GM10266 (cell line): ENCODE results near the gene CLEC4G.
A peak's percentile ranks its signal among the peaks of the same experiment; 100 is the strongest.

ENCODE experiments used
- DNase-seq: peaks from one replicate; pipeline ENCODE4 v3.0.0; 2012; ENCODE audit errors: extremely low spot score
- TF ChIP-seq, protein P1 (sequence below): IDR thresholded peaks from 2 replicates; pipeline ENCODE4 v1.5.1; 2012; ENCODE audit warnings: mild to moderate bottlenecking, low read depth; ENCODE audit not compliant: control insufficient read depth, insufficient read depth; ENCODE audit errors: missing control alignments

The CLEC4G gene

DNA sequence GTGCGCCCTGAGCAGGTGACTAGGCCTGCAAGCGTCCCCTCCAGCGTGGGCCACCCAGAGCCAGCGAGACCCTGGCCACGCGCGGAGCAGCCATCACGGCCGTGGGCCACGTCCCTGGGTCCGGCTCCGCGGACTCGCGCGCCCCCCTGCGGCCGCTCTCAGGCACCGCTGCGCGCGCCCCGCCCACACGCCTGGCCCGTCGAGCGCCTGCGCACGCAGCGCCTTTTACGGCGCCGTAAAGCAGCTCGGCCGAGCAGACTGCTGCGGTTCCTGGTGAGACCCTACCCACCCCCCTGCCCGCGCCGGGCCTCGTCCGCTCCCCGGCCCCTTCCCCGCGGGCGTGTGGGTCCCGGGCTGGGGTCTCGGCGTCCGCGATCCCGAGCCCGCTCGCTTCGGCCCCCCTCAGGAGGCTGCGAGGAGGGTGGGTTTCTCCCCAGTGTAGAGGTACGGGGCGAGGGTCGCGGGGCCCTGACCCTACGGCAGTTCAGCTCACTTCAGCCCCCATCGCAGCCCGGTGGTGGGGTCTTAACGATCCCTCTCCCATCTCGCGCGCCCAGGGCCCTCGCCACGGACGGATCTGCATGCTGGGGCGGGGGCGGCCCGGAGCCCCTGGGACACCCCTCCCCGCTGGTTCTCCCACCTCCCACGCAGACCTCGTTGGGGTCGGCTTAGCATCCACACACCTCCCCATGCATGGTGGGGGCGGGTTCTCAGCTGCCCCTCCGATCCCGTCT lies 51.1 kb downstream of the CLEC4G start, which contains the start of gene TRAPPC5:
TSS of gene TRAPPC5 (plus strand) at position 228 of the 734 bp plus-strand sequence. CDS start 1,421 bp downstream, outside the sequence.
- peak; percentile 94 for DNase-seq
- TF ChIP-seq, protein P1, sequence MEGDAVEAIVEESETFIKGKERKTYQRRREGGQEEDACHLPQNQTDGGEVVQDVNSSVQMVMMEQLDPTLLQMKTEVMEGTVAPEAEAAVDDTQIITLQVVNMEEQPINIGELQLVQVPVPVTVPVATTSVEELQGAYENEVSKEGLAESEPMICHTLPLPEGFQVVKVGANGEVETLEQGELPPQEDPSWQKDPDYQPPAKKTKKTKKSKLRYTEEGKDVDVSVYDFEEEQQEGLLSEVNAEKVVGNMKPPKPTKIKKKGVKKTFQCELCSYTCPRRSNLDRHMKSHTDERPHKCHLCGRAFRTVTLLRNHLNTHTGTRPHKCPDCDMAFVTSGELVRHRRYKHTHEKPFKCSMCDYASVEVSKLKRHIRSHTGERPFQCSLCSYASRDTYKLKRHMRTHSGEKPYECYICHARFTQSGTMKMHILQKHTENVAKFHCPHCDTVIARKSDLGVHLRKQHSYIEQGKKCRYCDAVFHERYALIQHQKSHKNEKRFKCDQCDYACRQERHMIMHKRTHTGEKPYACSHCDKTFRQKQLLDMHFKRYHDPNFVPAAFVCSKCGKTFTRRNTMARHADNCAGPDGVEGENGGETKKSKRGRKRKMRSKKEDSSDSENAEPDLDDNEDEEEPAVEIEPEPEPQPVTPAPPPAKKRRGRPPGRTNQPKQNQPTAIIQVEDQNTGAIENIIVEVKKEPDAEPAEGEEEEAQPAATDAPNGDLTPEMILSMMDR: peak; percentile 99

DNA sequence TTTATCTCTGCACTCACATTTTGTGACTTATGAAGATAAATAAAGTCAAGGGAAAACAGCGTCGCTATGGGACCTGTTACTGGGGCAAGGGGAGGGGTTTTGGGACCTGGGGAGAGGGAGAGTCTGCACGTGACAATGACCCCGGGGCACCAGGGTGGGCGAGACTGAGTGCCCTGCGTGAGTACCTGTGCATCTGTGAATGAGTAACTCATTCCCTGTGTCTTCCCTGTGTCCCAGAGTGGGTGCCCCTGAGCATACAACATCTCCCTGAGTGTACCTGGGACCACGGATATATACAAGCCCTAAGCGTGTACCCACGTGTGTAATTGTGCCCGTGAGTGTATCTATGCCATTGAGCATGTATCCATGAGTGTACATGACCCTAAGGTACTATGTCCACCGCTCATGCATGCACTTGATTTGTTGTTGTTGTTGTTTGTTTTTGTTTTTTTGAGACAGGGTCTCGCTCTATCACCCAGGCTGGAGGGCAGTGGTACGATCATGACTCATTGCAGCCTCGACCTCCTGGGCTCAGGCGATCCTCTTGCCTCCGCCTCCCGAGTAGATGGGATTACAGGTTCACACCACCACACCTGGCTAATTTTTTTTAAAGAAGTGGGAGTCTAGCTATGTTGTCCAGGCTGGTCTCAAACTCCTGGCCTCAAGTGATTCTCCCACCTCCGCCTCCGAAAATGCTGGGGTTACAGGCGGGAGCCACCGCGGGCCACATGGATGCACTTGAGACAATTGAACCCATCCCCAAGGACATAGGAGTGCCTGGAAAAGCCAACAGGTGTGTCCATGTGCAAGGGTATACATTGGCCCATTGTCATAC lies 51.9 kb downstream of the CLEC4G start:
- DNase-seq: no peak
- TF ChIP-seq, protein P1: no peak

DNA sequence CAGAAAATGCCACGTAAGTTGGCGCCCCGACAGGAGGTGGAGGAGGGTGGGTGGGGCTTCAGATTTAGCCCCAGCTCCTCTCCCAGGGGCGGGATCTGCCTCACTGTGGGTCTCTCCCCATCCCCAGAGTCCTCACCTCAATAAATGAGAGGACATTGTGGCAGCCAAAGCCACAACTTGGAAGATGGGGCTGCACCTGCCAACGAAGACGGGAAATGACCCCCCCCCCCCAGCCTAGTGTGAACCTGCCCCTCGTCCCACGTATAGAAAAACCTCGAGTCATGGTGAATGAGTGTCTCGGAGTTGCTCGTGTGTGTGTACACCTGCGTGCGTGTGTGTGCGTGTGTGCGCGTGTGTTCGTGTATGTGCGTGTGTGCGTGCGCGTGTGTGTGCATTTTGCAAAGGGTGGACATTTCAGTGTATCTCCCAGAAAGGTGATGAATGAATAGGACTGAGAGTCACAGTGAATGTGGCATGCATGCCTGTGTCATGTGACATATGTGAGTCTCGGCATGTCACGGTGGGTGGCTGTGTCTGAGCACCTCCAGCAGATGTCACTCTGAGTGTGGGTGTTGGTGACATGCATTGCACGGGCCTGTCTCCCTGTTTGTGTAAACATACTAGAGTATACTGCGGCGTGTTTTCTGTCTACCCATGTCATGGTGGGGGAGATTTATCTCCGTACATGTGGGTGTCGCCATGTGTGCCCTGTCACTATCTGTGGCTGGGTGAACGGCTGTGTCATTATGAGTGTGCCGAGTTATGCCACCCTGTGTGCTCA lies 52.7 kb downstream of the CLEC4G start:
- TF ChIP-seq, protein P1: peak; percentile 69

More for the DNA sequence above, 52.7 kb downstream of the CLEC4G start:
- DNase-seq: peak; percentile 82
